Thyroid gland (tissue), 4 donors: ENCODE results near the gene GCSAML. TPM values are rescaled to one million over a fixed set of nuclear protein-coding genes. Genes with fewer than 3 reads are reported as not detected.

Experiments
- DNase-seq, 2 donors: peaks; one replicate each; pipeline ENCODE4 v3.0.0-alpha.2; 2019
- H3K27ac ChIP-seq, 3 donors: fragments of 200-600 bp; sonication (generic); 1 replicate in 2 of 3; 2 replicates in 1 of 3; pipeline ENCODE4 v1.5.1; 2016 to 2019; ENCODE audit warnings: mild to moderate bottlenecking in 1 of 3, moderate library complexity in 1 of 3
- H3K27me3 ChIP-seq: fragments of 200-600 bp; sonication (generic); one replicate; pipeline ENCODE4 v1.5.1; 2019
- H3K36me3 ChIP-seq, 2 donors: fragments of 200-600 bp; sonication (generic); one replicate each; pipeline ENCODE4 v1.5.1; 2016 to 2019
- H3K4me1 ChIP-seq, 2 donors: fragments of 200-600 bp; sonication (generic); one replicate each; pipeline ENCODE4 v1.5.1; 2017 to 2019
- H3K4me3 ChIP-seq, 3 donors: fragments of 200-600 bp; sonication (generic); replicated peaks in 1 of 3; 1 replicate in 2 of 3; 2 replicates in 1 of 3; pipeline ENCODE4 v1.5.1; 2016; ENCODE audit warnings: mild to moderate bottlenecking in 1 of 3
- H3K9me3 ChIP-seq: fragments of 200-600 bp; sonication (generic); one replicate; pipeline ENCODE4 v1.5.1; 2017
- POLR2A ChIP-seq, 2 donors: fragments of 450-650 bp; IDR thresholded peaks; one replicate each; pipeline ENCODE4 v1.6.1; 2017; ENCODE audit warnings: antibody characterized with exemption in 2 of 2, mild to moderate bottlenecking in 2 of 2, moderate library complexity in 1 of 2
- WGBS, 2 donors: methylation state at CpG; one replicate each; pipeline ENCODE4 v1.1.5; 2017; 5-methylcytosine and 5-hydroxymethylcytosine counted together
- intact Hi-C: fragments of 100-400 bp; cut with DNase I; formaldehyde crosslinking; loops from one replicate; pipeline ENCODE4 v1.15.1; 2023
- total RNA-seq, 4 donors: library from RNA; depleted of rRNA; stranded (reverse); fragments of >200 nt; gene quantifications; one replicate each; pipeline ENCODE4 v1.2.3, GENCODE V29; 2016
- TF ChIP-seq, protein P1 (sequence below), 6 experiments: fragments of 200-600 bp in 3 of 6; fragments of 450-650 bp in 3 of 6; sonication (generic) in 3 of 6; IDR thresholded peaks; one replicate each; pipeline ENCODE4 v1.5.1; 2016 to 2019; ENCODE audit warnings: antibody characterized with exemption in 6 of 6, mild to moderate bottlenecking in 2 of 6, inconsistent platforms in 1 of 6, moderate library complexity in 1 of 6

GCSAML gene
- total RNA-seq, 4 donors from 2014 or later = 0.13 TPM; not detected in 3

DNA sequence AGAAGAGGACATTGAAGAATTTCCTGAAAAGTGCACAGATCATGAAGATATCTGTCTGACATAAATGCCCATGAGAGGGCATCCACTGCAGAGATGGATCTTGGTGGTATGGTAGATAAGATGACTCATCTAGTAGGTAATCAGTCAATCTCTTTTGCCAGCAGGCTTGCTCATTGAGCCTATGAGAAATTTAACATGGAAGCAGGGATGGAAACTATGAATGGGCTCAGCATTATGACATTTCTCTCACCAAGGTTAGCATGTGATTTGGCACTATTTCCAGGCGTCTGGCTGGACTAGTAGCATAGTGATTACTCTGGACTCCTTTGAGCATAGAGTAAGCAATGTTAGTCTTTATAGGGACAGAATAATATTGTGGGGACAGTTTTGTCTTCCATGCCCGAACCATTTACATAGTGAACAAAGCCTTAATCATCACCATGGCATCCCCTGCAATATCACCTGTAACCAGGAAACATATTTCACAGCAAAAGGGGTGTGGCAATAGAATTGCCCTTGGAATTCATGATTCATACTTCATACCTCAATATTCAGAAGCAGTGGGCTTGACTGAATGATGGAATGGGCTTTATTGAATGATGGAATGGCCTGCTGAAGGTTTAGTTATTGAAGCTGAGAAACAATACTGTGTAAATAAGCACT, 20.0 kb upstream of the GCSAML start:
- Histone ChIP-seq H3K4me1 (no peaks in the 10 kb centered on the region), H3K4me3 (no peak overlapping the region), H3K27me3 (no peaks in the 10 kb centered on the region), H3K27ac (no peak overlapping the region), H3K36me3 (no peaks in the 10 kb centered on the region), H3K9me3 (no peaks in the 10 kb centered on the region)
- intact Hi-C loops = no loop called here
- WGBS, 2 donors = 75 to 83% methylated on average over 2 of the region's 2 CpGs
- TF ChIP-seq, protein P1, sequence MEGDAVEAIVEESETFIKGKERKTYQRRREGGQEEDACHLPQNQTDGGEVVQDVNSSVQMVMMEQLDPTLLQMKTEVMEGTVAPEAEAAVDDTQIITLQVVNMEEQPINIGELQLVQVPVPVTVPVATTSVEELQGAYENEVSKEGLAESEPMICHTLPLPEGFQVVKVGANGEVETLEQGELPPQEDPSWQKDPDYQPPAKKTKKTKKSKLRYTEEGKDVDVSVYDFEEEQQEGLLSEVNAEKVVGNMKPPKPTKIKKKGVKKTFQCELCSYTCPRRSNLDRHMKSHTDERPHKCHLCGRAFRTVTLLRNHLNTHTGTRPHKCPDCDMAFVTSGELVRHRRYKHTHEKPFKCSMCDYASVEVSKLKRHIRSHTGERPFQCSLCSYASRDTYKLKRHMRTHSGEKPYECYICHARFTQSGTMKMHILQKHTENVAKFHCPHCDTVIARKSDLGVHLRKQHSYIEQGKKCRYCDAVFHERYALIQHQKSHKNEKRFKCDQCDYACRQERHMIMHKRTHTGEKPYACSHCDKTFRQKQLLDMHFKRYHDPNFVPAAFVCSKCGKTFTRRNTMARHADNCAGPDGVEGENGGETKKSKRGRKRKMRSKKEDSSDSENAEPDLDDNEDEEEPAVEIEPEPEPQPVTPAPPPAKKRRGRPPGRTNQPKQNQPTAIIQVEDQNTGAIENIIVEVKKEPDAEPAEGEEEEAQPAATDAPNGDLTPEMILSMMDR (IDR thresholded peaks at IDR 0.05) = no peak
- no peak for TF ChIP-seq POLR2A (IDR thresholded peaks at IDR 0.05)
- DNase-seq = no peak

DNA sequence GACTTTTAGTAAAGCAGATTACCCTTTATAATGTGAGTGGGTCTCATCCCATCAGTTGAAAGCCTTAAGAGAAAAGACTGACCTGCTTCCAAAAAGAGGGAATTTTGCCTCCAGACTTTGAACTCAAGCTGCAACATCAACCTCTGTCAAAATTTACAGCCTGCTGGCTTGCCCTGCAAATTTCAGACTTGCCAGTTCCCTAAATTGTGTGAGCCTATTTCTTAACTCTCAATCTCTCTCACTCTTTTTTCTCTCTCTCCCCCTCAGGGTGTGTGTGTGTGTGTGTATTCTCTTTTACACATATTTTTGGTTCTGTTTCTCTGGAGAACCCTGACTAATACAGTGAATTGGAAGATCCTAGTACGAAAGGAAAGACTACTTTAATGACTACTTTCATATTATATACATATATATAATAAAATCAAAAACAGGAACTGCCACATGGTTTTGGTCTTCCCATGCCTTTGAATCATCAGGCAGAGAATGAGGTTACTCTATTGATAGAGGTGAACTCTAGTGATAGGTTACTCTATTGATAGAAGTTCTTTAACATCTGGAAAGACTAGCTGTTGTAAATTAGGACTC, 19.1 kb upstream of the GCSAML start:
- H3K36me3 ChIP-seq = no peaks in the 10 kb centered on the region
- no peak overlapping the region for H3K4me3 ChIP-seq
- no peaks in the 10 kb centered on the region for H3K9me3 ChIP-seq
- H3K27me3 ChIP-seq = no peaks in the 10 kb centered on the region
- no peak overlapping the region for H3K27ac ChIP-seq
- TF ChIP-seq, protein P1 (IDR thresholded peaks at IDR 0.05) = no peak
- no peak for TF ChIP-seq POLR2A (IDR thresholded peaks at IDR 0.05)
- WGBS, 2 donors = 74 to 85% methylated on average over 1 of the region's 1 CpG
- intact Hi-C loops = no loop called here
- DNase-seq = no peak
- no peaks in the 10 kb centered on the region for H3K4me1 ChIP-seq

DNA sequence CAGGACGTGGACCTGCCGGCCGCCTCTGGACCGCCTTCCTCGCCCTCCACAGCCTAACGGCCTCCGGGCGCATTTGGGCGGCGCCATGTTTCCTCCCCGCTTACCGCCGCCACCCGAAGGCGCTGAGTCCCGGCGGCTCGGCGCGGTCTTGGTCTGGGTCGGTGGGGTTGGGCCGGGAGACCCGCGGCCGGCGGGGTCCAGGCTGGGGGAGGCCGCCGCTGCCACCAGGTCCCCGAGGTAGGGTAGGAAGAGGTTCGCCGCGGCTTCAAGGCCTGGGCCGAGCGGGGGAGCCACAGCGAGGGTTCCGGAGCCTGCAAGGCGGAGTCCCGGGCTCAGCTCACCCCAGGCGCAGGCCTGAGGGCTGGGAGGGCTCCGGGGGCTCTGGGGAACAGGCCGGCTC, 18.1 kb upstream of the GCSAML start:
- DNase-seq = no peak
- H3K27ac ChIP-seq = no peak overlapping the region
- no peaks in the 10 kb centered on the region for H3K36me3 ChIP-seq
- TF ChIP-seq, protein P1 (IDR thresholded peaks at IDR 0.05) = no peak
- no peaks in the 10 kb centered on the region for H3K27me3 ChIP-seq
- no peak overlapping the region for H3K4me3 ChIP-seq
- no peaks in the 10 kb centered on the region for H3K4me1 ChIP-seq
- intact Hi-C loops = no loop called here
- WGBS, 2 donors = 46 to 70% methylated on average over 10 to 17 of the region's 41 CpGs
- no peaks in the 10 kb centered on the region for H3K9me3 ChIP-seq

DNA sequence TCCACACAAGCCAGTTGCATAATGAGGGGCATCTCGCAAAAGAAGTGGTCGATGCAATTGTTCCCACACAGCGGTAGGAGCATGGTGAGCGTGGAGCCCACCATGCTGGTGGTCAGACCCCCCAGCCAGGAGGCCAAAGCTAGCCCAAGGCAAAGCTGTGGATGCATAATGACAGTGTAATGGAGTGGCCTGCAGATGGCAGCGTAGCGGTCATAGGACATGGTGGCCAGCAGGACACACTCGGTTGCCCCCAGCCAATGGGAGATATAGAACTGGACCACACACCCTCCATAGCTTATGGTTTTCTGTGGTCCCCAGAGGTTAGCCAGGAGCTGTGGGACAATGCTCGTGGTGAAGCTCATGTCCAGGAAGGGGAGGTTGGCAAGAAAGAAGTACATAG, 17.0 kb upstream of the GCSAML start:
- no peak overlapping the region for H3K4me3 ChIP-seq
- TF ChIP-seq, protein P1 (IDR thresholded peaks at IDR 0.05) = no peak
- no peak for TF ChIP-seq POLR2A (IDR thresholded peaks at IDR 0.05)
- H3K27ac ChIP-seq = no peak overlapping the region
- intact Hi-C loops = no loop called here
- WGBS, 2 donors = 97 to 98% methylated on average over 8 of the region's 8 CpGs
- H3K27me3 ChIP-seq = no peaks in the 10 kb centered on the region
- H3K36me3 ChIP-seq = no peaks in the 10 kb centered on the region
- no peak for DNase-seq
- no peaks in the 10 kb centered on the region for H3K9me3 ChIP-seq
- no peaks in the 10 kb centered on the region for H3K4me1 ChIP-seq

DNA sequence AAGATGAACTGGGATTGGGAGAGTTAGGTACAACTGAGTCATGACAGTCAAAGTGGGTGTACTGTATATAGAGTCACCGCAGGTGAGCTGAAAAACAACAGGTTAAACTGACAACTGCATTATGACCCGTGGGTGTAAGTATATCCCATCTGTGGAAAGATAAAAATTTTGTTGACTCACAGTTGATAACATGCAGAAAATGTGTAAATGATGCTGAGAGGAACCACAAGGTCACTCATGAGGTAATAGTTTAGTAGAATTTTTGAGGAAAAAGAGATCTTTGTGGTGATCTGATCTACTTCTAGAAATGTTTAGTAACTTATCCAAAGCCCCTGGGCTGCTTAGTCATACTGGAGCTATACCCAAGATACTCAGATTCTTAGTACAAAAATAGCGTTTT, 13.5 kb upstream of the GCSAML start:
- H3K9me3 ChIP-seq = no peaks in the 10 kb centered on the region
- H3K4me1 ChIP-seq = no peaks in the 10 kb centered on the region
- no peak for DNase-seq
- H3K4me3 ChIP-seq = no peak overlapping the region
- TF ChIP-seq POLR2A (IDR thresholded peaks at IDR 0.05) = no peak
- TF ChIP-seq, protein P1 (IDR thresholded peaks at IDR 0.05) = no peak
- WGBS, 2 donors = 74 to 87% methylated on average over 3 of the region's 3 CpGs
- H3K27ac ChIP-seq = no peak overlapping the region
- H3K36me3 ChIP-seq = no peaks in the 10 kb centered on the region
- H3K27me3 ChIP-seq = no peaks in the 10 kb centered on the region
- intact Hi-C loops = no loop called here
